ENCODE results near the gene TEKT3.

TEKT3 gene

GRCh38 chr17:15263206-15263579, 78.2 kb downstream of the TEKT3 start:
- no peak for DNase-seq

GRCh38 chr17:15262291-15263205, 78.8 kb downstream of the TEKT3 start:
- DNase-seq = no peak

DNA sequence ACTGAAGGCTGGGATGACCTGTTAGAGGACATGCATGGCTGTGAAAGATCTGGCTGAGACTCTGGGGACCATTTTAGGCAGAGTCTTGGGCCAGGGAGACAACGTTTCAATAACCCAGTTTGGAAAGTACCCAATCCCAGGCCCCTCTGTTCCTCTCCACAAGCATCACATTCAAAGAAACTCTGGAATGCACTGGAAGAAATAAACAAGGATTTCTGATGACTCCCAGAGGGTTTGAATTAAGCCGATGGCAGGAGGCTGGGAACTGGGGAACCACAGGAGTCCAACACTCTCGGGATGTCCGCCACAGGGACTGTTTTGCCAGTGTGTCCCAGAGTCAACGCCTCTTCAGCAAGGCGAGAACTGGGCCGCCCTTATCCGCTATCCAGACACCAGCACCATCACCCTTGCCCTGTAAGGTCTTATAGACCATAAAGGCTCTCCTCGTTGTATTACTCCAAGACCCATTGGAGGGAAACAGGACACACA, 79.6 kb downstream of the TEKT3 start:
- no peak for DNase-seq

GRCh38 chr17:15261258-15261801, 80.1 kb downstream of the TEKT3 start:
- DNase-seq = no peak

DNA sequence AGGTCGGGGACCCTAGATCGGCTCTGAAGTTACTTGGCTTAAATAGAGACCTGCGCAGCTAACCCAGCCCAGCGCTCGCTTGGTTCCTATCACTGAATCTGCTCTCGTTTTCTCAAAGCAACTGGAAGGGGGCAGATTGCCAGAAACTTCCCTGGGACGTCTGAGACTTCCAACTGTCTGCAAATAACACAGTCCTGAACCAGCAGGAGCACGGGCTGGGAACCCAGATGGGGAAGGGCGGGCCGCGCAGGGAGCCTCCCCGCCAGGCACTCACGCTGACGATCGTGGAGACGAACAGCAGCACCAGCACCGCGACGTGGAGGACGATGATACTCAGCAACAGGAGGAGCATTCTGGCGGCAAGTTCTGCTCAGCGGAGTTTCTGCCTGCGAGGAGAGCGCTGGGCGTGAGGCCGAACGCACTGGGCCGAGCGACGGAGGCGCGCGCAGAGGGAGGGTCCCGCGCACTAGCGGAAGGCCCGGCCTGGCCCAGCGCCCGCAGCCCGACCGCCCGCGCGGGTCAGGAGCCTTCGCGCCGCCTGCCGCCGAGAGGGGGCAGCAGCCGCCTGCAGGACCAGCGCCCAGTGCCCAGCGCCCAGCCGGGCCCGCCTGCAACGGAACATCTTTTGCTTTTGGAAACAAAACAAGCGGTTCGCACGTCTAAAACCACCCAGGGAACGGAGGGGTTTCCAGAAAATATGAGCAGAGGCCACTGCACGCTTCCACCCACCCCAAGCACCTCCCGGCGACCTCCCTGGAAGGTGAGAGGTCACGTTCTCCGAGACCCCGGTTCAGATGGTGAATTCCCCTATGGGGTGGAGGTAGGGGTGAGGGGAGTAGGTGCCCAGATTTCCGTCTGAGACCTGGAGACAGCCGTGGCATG, 80.8 kb downstream of the TEKT3 start:
- DNase-seq = peak; percentile 50

GRCh38 chr17:15257796-15258512, 83.4 kb downstream of the TEKT3 start:
- DNase-seq = no peak

GRCh38 chr17:15257258-15257788, 84.1 kb downstream of the TEKT3 start:
- DNase-seq = peak; percentile 54

DNA sequence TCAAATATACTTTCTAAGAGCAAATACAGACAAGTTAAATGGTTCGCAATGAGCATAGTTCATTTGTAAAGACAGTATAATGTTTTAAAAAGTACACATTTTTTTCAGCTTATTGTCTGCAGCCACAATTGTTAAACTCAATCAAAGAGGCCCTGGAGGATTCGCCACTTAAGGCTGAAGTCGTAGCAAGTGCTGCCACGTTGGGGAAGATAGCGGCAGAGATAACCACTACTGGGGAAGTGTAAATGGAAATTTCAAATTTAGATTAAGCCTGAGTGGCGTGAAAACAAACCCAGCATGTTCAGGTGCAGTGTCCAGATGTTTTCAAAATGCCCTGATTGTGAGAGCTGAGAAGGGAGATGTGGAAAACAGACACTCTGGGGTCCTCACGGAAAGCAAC, 84.7 kb downstream of the TEKT3 start:
- no peak for DNase-seq

DNA sequence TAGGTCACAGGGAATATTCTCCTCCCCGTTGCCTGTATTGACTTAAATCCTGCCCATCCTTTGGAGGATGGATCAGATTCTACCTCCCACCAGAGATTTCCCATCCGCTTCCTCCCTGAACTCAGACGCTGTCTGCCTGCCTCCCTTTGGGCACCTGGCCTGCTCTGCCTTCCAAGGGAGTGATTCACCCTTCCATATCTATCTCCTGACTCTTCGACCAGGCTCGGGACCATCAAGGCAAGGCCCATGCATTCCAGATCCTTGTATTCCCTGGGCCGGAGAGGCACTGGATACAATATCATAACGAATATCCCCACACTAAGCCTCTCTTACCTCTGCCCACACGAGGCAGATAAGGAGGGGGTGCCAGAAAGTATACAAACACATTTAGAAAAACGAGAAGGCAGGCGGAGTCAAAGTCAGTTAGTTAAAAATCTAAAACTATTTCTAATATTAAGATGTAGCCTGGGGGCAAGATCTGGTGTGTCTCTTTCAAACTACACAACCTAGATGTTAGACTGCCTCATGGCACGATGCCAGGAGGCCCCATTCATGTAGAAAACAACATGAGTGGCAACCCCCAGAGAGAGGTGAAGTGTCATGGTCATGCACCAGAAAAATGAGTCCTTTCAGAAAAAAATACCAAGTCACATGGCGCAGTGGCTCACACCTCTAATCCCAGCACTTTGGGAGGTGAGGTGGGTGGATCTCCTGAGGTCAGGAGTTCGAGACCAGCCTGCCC, 85.5 kb downstream of the TEKT3 start:
- DNase-seq = no peak
